GM08714 (cell line): ENCODE results near the gene ZSCAN5B.
"Not testable (repeated sequence)": the region's sequence is repeated elsewhere in the genome, so short reads cannot be mapped to it uniquely, and the experiment has no call there.

Source experiments
- H3K4me3 ChIP-seq: fragments of 200-500 bp; sonication (Bioruptor generic); 2 replicates; pipeline ENCODE4 v1.5.1; 2014; ENCODE audit warnings: mild to moderate bottlenecking, low read length, inconsistent platforms
- ZNF274 ChIP-seq: IDR thresholded peaks from 2 replicates; pipeline ENCODE4 v1.6.1; 2012; ENCODE audit warnings: mild to moderate bottlenecking, low read depth, low read length

The ZSCAN5B gene

GRCh38 chr19:56193981-56194640 lies 3.5 kb downstream of the ZSCAN5B start:
- no peak overlapping the region for H3K4me3 ChIP-seq
- no peak for TF ChIP-seq ZNF274

GRCh38 chr19:56191711-56192110 lies 5.9 kb downstream of the ZSCAN5B start:
- no peak overlapping the region for H3K4me3 ChIP-seq

GRCh38 chr19:56191115-56191514 lies 6.5 kb downstream of the ZSCAN5B start:
- TF ChIP-seq ZNF274 = no peak
- no peak overlapping the region for H3K4me3 ChIP-seq

More at GRCh38 chr19:56191711-56192110, 5.9 kb downstream of the ZSCAN5B start:
- TF ChIP-seq ZNF274 = no peak

DNA sequence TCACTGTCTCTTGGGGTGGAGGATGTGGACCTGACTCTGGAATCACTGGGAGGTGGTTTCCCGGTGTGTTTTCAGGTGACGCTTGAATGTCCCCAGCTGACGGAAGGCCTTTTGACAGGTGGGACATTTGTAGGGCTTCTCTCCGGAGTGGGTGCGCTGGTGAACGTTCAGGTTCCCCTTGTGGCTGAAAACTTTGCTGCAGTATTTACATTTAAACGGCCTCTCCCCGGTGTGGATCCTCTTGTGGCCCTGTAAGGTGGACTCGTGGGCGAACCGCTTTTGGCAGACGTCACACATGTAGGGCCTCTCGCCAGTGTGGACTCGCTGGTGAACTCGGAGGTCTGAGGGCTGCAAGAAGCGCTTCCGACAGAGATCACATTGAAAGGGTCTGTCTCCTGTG lies 7.8 kb downstream of the ZSCAN5B start:
- TF ChIP-seq ZNF274 = no peak
- H3K4me3 ChIP-seq = no peak overlapping the region

GRCh38 chr19:56177564-56178243 lies 19.9 kb downstream of the ZSCAN5B start:
- no peak for TF ChIP-seq ZNF274
- no peak overlapping the region for H3K4me3 ChIP-seq

DNA sequence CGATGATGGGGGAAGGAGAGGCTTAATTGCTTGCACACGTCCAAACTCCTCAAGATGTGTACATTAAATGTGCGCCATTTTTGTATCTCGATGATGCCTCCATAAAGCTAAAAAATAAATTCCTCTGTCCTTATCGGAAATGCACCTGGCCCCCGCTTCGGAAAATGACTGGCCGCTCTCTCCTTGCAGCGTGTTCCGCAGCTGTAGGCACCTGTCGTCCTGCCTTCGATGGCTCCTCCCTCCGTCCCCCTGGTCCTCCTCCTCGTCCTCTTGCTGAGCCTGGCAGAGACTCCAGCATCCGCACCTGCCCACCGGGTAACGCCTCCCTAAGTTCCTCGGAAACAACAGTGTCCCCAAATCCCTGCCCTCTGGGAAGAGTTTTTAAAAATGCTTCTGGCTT lies 20.7 kb downstream of the ZSCAN5B start:
- H3K4me3 ChIP-seq = no peak overlapping the region
- TF ChIP-seq ZNF274 = no peak

GRCh38 chr19:56176310-56176709 lies 21.3 kb downstream of the ZSCAN5B start:
- H3K4me3 ChIP-seq = not testable (repeated sequence)

- H3K4me3 ChIP-seq = not testable (repeated sequence)
Observed at GRCh38 chr19:56175861-56176307, 21.7 kb downstream of the ZSCAN5B start, which contains the start of gene GALP. Gene GALP (plus strand): TSS chr19:56176008. CDS start chr19:56177109, 1,101 bp downstream.

DNA sequence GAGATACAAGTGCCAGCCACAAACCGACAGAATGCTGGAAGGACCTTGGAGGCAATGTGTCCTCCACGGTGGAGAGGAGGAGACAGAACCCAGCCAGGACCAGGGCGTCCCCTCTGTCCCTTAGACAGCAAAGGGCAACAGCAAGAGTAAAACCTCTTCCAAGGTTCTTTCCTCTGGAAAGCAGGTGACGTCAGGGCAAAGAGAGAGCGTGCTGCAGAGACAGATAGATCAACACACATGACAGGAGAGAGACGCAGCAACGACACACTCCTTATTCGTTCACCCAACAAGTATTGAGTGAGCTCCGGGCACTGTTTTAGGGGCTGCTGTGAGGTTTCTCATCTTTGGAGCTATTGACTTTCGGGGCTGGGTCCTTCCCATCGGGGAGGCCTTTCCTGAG lies 23.0 kb downstream of the ZSCAN5B start:
- H3K4me3 ChIP-seq = no peak overlapping the region
- no peak for TF ChIP-seq ZNF274

GRCh38 chr19:56174086-56174485 lies 23.5 kb downstream of the ZSCAN5B start:
- no peak overlapping the region for H3K4me3 ChIP-seq
- TF ChIP-seq ZNF274 = no peak

DNA sequence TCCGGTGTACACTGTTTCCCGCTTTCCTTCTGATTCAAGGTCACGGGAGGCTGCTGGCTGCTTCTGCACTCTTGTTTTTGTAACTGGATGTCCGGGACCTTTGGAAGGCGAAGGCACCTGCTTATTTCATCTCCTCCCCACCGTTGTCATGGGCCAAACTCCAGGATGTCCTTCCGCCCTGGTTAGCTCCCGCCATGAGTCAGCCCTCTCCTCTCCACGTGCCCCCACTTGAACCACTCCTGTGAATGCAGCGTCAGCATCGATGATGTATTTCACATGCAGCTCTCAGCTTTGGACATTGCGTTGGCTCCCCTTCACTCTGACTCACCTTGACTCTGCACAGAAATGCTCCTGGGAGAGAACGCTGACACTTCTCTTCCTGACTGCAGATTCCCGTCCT lies 27.3 kb downstream of the ZSCAN5B start:
- no peak overlapping the region for H3K4me3 ChIP-seq
- TF ChIP-seq ZNF274 = no peak

DNA sequence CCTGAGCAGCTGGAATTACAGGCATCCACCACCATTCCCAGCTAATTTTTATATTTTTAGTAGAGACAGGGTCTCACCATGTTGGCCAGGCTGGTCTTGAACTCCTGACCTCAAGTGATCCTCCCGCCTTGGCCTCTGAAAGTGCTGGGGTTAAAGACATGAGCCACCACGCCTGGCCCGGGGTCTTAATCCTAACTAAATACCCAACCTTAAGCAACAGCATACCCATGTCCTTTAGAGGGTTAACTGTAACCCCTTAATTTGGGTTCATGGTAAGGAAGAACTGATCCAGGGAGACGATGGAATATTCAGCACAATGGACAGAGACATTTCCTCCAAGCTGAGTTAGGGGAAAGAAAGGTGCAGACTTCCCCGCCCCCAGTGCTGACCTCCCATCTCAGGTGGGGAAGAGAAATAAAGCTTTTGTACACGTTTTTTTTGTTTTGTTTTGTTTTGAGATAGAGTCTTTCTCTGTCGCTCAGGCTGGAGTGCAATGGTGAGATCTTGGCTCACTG lies 30.5 kb downstream of the ZSCAN5B start:
- H3K4me3 ChIP-seq = no peak overlapping the region
- no peak for TF ChIP-seq ZNF274

DNA sequence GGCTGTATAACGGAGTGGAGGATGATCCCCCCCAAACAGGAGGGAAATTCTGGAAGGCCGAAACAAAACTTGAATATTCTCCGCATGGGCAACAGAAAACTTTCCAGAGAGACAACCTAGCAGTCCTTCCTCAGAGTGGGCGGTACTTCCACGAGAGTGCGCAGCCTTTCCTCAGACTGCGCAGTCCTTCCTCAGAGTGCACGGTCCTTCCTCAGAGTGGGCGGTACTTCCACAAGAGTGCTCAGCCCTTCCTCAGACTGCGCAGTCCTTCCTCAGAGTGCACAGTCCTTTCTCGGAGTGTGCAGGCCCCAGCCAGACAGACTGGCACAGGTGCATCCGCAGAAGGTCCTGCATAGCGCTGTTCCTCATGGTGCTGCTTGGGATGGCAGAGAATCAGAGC lies 34.5 kb downstream of the ZSCAN5B start:
- no peak for TF ChIP-seq ZNF274
- H3K4me3 ChIP-seq = no peak overlapping the region

- TF ChIP-seq ZNF274 = no peak
- no peak overlapping the region for H3K4me3 ChIP-seq
Observed at GRCh38 chr19:56162258-56162657, 35.3 kb downstream of the ZSCAN5B start.

- no peak for TF ChIP-seq ZNF274
- no peak overlapping the region for H3K4me3 ChIP-seq
Observed at GRCh38 chr19:56161534-56161933, 36.0 kb downstream of the ZSCAN5B start.
